Measurements from ENCODE around the gene NTHL1.

DNA sequence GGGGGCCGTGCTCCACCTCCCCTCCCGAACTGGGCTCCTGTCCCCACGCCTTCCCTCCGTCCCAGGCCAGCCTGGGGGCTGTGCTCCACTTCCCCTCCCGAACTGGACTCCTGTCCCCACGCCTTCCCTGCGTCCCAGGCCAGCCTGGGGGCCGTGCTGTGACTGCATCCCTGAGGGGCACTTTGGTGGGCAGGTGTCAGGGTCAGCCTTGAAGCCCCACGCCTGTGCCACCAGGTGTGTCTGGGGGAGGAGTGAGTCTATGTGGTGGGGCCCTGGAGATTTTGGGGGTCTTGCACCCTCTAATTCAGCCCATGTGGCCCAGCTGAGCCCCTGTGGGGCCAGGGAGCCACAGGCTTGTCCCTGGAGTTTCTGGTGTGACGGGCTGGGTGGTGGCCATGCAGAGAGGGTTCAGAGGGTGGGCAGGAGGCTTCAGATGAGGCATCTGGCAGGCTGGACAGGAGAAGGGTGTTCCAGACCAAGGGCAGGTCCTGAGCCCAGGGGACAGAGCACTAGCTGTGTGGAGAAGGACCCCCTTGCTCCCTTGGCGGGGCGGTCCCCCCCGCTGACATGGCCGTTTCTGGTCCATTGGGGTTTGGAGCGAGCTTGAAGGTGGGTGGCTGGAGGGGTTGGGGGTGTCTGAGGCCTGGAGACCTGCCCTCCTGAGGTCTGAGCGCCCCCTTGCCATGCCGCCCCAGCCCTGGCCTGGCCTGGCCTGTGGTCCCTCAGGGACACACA lies 12.8 kb downstream of the NTHL1 start:
- no peak for TF ChIP-seq TCF7 (CRISPR knock-in tag; IDR thresholded peaks at IDR 0.05; ENCODE audit: low read depth)
- TF ChIP-seq, protein P1, sequence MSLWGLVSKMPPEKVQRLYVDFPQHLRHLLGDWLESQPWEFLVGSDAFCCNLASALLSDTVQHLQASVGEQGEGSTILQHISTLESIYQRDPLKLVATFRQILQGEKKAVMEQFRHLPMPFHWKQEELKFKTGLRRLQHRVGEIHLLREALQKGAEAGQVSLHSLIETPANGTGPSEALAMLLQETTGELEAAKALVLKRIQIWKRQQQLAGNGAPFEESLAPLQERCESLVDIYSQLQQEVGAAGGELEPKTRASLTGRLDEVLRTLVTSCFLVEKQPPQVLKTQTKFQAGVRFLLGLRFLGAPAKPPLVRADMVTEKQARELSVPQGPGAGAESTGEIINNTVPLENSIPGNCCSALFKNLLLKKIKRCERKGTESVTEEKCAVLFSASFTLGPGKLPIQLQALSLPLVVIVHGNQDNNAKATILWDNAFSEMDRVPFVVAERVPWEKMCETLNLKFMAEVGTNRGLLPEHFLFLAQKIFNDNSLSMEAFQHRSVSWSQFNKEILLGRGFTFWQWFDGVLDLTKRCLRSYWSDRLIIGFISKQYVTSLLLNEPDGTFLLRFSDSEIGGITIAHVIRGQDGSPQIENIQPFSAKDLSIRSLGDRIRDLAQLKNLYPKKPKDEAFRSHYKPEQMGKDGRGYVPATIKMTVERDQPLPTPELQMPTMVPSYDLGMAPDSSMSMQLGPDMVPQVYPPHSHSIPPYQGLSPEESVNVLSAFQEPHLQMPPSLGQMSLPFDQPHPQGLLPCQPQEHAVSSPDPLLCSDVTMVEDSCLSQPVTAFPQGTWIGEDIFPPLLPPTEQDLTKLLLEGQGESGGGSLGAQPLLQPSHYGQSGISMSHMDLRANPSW (CRISPR knock-in tag; conservative IDR thresholded peaks at IDR 0.05; ENCODE audit: low read depth), result no peak
- TF ChIP-seq, protein P2, sequence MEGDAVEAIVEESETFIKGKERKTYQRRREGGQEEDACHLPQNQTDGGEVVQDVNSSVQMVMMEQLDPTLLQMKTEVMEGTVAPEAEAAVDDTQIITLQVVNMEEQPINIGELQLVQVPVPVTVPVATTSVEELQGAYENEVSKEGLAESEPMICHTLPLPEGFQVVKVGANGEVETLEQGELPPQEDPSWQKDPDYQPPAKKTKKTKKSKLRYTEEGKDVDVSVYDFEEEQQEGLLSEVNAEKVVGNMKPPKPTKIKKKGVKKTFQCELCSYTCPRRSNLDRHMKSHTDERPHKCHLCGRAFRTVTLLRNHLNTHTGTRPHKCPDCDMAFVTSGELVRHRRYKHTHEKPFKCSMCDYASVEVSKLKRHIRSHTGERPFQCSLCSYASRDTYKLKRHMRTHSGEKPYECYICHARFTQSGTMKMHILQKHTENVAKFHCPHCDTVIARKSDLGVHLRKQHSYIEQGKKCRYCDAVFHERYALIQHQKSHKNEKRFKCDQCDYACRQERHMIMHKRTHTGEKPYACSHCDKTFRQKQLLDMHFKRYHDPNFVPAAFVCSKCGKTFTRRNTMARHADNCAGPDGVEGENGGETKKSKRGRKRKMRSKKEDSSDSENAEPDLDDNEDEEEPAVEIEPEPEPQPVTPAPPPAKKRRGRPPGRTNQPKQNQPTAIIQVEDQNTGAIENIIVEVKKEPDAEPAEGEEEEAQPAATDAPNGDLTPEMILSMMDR (IDR thresholded peaks at IDR 0.05), result no peak
- TF ChIP-seq JUN (CRISPR knock-in tag; IDR thresholded peaks at IDR 0.05), result no peak
- TF ChIP-seq, protein P3, sequence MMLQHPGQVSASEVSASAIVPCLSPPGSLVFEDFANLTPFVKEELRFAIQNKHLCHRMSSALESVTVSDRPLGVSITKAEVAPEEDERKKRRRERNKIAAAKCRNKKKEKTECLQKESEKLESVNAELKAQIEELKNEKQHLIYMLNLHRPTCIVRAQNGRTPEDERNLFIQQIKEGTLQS (CRISPR knock-in tag; conservative IDR thresholded peaks at IDR 0.05), result no peak
- TF ChIP-seq TP53 (CRISPR knock-in tag; IDR thresholded peaks at IDR 0.05), result no peak
